GM12891 (cell line): Measurements from ENCODE around the gene LAPTM4A.

ENCODE experiments used
- DNase-seq: peaks from one replicate; pipeline ENCODE4 v3.0.0; 2011; ENCODE audit warnings: low spot score; ENCODE audit not compliant: insufficient read length
- FAIRE-seq: peaks from 2 replicates; lab custom pipeline; 2011; peaks lifted over from hg19 to GRCh38; lab: Jason Lieb, UNC
- PAX5 ChIP-seq: IDR thresholded peaks from 2 replicates; pipeline ENCODE4 v1.6.1; 2011; ENCODE audit warnings: low read length, moderate library complexity, mild to moderate bottlenecking; ENCODE audit not compliant: insufficient read depth, severe bottlenecking
- POLR2A ChIP-seq: IDR thresholded peaks from 2 replicates; pipeline ENCODE4 v1.6.1; 2011; ENCODE audit warnings: low read depth, low read length, control low read depth
- POLR2AphosphoS5 ChIP-seq: IDR thresholded peaks from 2 replicates; pipeline ENCODE4 v1.6.1; 2011; ENCODE audit warnings: low read depth, low read length, control low read depth
- POU2F2 ChIP-seq: IDR thresholded peaks from 2 replicates; pipeline ENCODE4 v1.6.1; 2011; ENCODE audit warnings: low read depth, mild to moderate bottlenecking, control low read depth, low read length, moderate library complexity
- SPI1 ChIP-seq: IDR thresholded peaks from 2 replicates; pipeline ENCODE4 v1.6.1; 2011; ENCODE audit warnings: low read depth, low read length, control low read depth
- TAF1 ChIP-seq: IDR thresholded peaks from 2 replicates; pipeline ENCODE4 v1.6.1; 2011; ENCODE audit warnings: low read depth, low read length, control low read depth

Gene LAPTM4A

DNA sequence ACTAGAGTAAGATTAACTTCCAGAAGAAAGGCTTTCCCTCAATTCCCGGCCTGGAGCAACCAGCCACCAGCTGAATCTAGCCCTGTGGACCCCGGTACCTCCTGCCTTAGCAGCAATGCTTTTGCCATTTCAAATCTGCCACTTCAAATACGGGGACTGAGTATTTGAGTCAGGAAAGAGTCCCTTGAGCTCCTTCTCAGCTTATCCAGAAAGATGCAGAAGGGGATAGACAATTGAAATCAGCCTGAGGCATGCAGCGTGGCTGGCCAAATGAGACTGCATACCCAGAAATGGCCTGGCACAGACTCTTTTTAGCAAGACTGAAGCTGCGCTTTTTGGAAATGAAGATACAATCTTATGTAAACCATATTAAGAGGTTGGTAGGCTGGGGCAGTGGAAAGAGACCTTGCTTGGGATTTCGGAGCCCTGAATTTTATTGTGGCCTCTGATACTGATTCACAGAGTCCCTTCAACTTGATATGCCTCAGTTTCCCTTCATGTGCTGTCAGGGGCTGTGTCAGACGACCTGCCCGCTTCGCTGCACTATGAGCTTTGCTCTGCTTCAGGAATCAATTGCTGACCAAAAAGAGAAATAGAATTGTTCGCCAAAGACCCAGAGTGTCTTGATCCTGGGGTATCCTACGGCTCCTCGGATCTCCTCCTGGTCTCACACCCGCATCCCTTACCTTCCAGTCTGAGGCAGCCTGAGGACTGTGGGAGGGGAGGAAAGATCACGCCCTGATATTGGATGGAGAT, 40.0 kb downstream of the LAPTM4A start:
- FAIRE-seq (no peak), DNase-seq (no peak)
- TF ChIP-seq TAF1 (no peak), POLR2A (no peak), POU2F2 (no peak), PAX5 (no peak), SPI1 (no peak), POLR2AphosphoS5 (no peak)

DNA sequence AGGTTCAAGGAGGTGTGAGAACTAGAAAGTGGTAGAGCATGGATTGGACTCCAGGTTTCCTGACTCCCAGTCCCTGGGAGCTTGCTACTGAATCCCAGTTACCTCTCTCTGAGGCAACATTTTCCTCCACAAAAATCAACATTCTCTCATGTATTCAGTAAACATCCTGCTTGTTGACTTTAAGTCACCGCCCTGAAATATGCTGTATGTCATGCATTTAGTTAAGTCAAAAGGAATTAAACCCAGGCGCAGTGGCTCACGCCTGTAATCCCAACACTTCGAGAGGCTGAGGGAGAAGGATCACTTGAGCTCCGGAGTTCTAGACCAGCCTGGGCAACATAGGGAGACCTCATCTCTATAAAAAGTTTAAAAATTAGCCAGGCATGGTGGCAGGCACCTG, 42.7 kb downstream of the LAPTM4A start:
- DNase-seq = no peak
- no peak for FAIRE-seq
- TF ChIP-seq POLR2AphosphoS5 = no peak
- no peak for TF ChIP-seq SPI1
- TF ChIP-seq PAX5 = no peak
- no peak for TF ChIP-seq POU2F2
- no peak for TF ChIP-seq TAF1
- TF ChIP-seq POLR2A = no peak

DNA sequence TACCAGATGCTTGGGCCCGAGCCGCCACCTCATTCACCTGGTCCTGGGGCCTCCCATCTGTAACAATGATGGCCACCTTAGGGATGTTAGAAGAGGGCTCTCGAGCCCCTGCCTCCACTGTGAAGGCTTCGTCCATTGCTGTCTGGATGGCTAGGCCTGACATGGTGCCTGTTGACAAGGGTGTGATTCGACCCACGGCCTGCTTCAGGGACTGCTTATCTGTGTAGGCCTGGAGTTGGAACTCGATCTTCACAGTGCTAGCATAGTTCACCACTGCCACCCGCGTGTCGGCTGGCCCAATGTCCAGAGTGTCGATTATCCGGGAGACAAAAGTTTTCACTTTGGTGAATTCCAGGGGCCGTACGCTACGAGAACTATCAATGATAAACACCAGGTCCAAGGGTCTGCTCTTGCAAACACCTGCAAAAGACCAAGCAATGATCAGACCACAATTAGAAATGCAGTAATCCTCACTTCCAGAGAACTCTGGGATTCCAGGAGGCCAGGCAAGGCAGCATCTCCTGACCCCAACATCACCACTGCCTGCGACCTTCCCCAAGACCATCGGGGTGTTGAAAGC, 45.4 kb downstream of the LAPTM4A start:
- DNase-seq (no peak), FAIRE-seq (no peak)
- TF ChIP-seq PAX5 = no peak
- TF ChIP-seq POLR2AphosphoS5 = no peak
- TF ChIP-seq POLR2A = no peak
- no peak for TF ChIP-seq POU2F2
- TF ChIP-seq SPI1 = no peak
- no peak for TF ChIP-seq TAF1

DNA sequence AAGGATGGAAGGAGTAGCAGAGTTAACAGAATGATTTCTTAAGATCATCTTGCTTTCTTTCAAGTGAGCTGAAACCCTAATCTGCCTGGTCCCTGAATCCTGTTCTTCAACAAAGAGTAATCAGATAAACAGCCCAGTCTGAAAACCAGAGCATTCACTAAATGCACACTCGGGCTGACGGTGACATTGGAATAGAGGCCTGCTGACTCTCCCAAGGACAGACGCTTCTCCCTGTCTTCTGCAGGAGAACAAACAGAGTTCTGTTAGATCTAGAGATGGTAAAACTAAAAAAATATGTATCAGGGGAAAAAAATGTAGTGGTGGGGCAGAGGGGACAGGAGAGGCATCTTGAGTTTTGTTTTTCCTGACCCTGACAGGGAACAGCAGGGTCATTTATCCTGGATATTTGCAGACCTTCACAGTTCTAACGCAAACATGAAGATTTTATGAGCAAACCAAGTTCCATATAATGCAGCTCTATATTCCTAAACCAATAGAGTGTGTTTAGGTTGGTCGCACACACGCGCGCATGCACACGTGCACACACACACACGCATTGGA, 46.3 kb downstream of the LAPTM4A start:
- no peak for DNase-seq
- TF ChIP-seq PAX5 = no peak
- no peak for TF ChIP-seq POU2F2
- TF ChIP-seq POLR2A = no peak
- no peak for TF ChIP-seq SPI1
- no peak for TF ChIP-seq POLR2AphosphoS5
- no peak for TF ChIP-seq TAF1
- FAIRE-seq = no peak

DNA sequence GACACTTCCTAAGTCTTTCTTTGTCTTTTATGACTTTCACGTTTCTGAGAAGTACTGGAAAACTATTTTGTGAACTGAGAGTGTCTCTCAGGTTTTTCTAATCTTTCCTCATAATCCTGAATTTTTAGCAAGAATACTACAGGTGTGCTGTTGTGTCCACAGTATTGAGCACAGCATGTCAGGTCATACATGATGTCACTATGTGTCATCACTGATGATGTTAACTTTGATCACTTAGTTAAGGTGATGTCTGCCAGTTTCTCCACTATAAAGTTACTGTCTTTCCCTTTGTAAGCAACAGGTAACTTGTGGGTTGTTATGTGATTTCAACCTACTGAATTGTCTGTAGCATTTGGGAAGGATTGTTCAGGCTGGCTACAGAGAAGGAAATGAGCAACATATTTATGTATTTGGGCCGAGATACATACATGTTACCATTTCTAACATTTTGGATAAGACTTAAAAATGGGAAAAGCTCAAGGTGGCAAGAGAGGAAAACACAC, 50.0 kb downstream of the LAPTM4A start:
- TF ChIP-seq TAF1 = no peak
- no peak for TF ChIP-seq PAX5
- TF ChIP-seq POLR2A = no peak
- TF ChIP-seq POU2F2 = no peak
- TF ChIP-seq SPI1 = no peak
- no peak for TF ChIP-seq POLR2AphosphoS5
- FAIRE-seq (no peak), DNase-seq (no peak)

DNA sequence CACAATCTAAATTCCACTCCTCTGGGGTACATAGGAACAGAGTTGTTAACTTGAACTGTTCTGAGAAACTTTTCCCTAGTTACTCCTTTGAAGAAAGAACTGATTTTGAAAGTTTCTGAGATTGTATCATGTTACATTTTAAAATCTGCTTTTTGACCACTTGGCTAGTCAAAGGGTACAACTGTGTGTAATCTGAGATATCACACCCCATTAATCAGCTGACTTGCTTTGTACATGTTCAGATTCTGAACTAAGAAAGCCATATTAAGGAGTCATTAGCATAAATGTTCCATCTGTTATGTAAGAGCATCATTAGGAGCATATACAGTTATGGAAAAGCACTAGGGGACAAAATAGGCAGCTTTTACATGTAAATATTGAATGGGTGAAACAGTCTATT, 57.7 kb downstream of the LAPTM4A start:
- FAIRE-seq (no peak), DNase-seq (no peak)

DNA sequence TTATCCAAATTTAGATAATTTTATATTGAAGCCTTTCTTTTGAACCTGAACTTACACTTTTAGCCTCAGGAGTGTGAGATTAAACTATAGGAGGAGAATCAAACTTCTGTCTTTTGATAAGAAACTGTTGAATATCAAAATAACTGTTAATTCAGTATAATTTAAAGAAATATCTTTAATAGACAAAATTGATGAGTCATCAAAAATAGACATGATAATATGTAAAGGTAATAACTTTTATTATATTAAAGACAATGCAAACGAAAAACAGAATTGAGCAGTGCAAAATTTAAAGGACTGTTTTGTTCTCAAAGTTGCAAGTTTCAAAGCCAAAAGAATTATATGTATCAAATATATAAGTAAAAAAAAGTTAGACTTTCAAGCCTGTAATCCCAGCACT, 59.5 kb downstream of the LAPTM4A start:
- DNase-seq (no peak), FAIRE-seq (no peak)
- no peak for TF ChIP-seq SPI1
- no peak for TF ChIP-seq TAF1
- TF ChIP-seq PAX5 = no peak
- no peak for TF ChIP-seq POLR2A
- no peak for TF ChIP-seq POU2F2
- TF ChIP-seq POLR2AphosphoS5 = no peak

More for the DNA sequence above, 57.7 kb downstream of the LAPTM4A start:
- TF ChIP-seq TAF1 (no peak), PAX5 (no peak), POLR2AphosphoS5 (no peak), SPI1 (no peak)

DNA sequence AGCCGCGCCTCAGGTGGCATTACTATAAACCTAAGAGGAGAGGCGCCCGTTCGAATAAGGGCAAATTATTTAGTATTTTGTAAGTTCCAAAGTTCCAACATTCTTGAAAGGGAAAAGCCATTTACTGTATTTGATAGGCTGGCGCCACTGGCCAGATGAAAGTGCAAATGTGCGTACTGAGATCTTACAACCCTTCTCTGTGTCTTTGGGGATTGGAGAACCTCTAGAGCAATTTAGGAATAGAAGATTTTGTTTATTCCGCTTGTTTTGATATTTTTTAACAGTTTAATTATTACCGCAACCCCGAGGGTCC, 61.1 kb downstream of the LAPTM4A start:
- FAIRE-seq (no peak), DNase-seq (no peak)
- TF ChIP-seq POU2F2 (no peak), SPI1 (no peak), POLR2A (no peak), PAX5 (no peak), POLR2AphosphoS5 (no peak), TAF1 (no peak)

DNA sequence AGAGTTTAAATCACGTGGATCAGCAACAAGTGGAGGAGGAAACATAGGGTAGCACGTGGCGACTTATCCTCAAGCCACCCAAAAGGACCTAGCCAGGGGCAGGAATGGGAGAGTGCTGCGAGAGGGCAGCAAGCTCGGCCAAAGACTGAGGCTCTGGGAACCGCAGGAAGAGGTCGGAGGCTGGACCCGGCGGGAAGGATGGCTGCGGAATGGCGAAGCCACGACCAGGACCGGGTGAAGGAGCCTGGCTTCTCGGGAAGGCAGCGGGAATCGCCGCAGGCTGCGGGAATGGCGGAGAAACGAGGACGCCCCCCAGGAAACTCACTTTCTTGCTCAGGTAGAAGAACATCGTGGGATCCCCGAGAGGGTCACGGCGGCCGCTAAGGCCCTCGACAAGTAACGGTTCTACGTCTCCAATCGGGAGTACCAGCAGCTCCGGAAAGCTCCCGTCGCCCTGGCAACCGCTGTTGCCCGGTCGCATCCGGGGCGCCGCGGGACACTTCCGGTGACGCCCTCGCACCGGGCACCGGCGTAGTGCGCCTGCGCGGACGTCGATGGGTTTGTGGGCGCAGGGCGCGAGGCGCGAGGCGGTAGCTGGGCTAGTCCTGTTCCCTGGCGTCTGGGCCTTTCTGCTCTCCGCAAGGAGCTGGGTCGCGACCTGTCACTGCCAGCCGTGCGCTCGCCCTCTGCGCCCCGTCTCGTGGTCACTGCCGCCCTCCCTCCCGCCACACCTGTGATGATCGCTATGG, 61.6 kb downstream of the LAPTM4A start, which contains the start of gene WDR35:
WDR35 (minus strand) TSS at position 439 of the 749 bp plus-strand sequence; CDS start at position 349, 90 bp downstream.
- DNase-seq = peak; percentile 92
- TF ChIP-seq POLR2A = peak; percentile 38; the same call in 1 of the 2 replicates
- TF ChIP-seq TAF1 = 0 out of 2 replicates have a peak, but pooled peaks have one; percentile 31
- TF ChIP-seq SPI1 = no peak

DNA sequence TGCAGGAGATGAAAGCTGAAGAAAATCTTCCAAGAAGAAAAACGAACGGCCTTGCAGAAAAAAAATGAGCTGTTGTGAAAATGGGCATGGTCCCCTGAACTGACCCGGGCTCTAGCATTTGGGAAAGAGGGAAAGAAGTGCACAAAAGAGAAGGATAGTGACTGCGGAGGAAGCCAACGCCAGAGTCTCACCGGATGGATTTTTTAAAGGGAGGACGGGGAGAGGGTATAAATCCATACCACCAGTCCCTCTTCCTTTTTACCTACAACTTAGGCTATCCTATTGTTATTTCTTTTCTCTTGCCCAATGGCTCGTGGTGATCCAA, 62.1 kb downstream of the LAPTM4A start:
- TF ChIP-seq TAF1 (no peak), SPI1 (no peak), POLR2AphosphoS5 (no peak)
- DNase-seq (no peak), FAIRE-seq (peak; percentile 76)

More for the DNA sequence above, 61.6 kb downstream of the LAPTM4A start, which contains the start of gene WDR35:
- peak; percentile 99 for FAIRE-seq
